Heart right ventricle (tissue), 16 donors: ENCODE results near the gene HYAL1. TPM values are rescaled to one million over a fixed set of nuclear protein-coding genes. Genes with fewer than 3 reads are reported as not detected.

Source experiments
- ATAC-seq, 8 donors: fragments of 200-7000 bp; cut with Tn5 transposase; one replicate each; pipeline ENCODE4 v1.9.1; 2020; ENCODE audit warnings: mild to moderate bottlenecking in 8 of 8, moderate library complexity in 8 of 8, moderate number of reproducible peaks in 1 of 8
- DNase-seq, 2 donors: peaks; one replicate each; pipeline ENCODE4 v3.0.0-alpha.2; 2020
- H3K27ac ChIP-seq, 10 donors: fragments of 200-600 bp; sonication (generic) in 2 of 10; one replicate each; pipeline versions ENCODE4 v1.5.0 to v1.8.0; 2020 to 2022; ENCODE audit warnings: mild to moderate bottlenecking in 3 of 10
- H3K27me3 ChIP-seq, 7 donors: fragments of 200-600 bp; one replicate each; pipeline ENCODE4 v1.8.0; 2021 to 2022; ENCODE audit warnings: mild to moderate bottlenecking in 2 of 7
- H3K36me3 ChIP-seq, 9 donors: fragments of 200-600 bp; sonication (generic) in 1 of 9; one replicate each; pipeline versions ENCODE4 v1.5.0 to v1.8.0; 2020 to 2022; ENCODE audit warnings: mild to moderate bottlenecking in 2 of 9
- H3K4me1 ChIP-seq, 9 donors: fragments of 200-600 bp; sonication (generic) in 1 of 9; one replicate each; pipeline versions ENCODE4 v1.5.0 to v1.8.0; 2020 to 2022; ENCODE audit warnings: mild to moderate bottlenecking in 4 of 9
- H3K4me3 ChIP-seq, 10 donors: fragments of 200-600 bp; sonication (generic) in 2 of 10; one replicate each; pipeline versions ENCODE4 v1.5.0 to v1.8.0; 2020 to 2022; ENCODE audit warnings: mild to moderate bottlenecking in 7 of 10, moderate library complexity in 2 of 10
- H3K9me3 ChIP-seq, 11 donors: fragments of 200-600 bp in 10 of 11; sonication (generic) in 2 of 11; one replicate each; pipeline versions ENCODE4 v1.5.0 to v1.8.0; 2013 to 2022; ENCODE audit warnings: mild to moderate bottlenecking in 2 of 11, control low read depth in 1 of 11, moderate library complexity in 1 of 11
- CTCF ChIP-seq, 9 donors: fragments of 200-600 bp; sonication (generic) in 2 of 9; IDR thresholded peaks; one replicate each; pipeline versions ENCODE4 v1.5.0 to v1.8.0; 2021 to 2022; ENCODE audit warnings: antibody characterized with exemption in 9 of 9, mild to moderate bottlenecking in 5 of 9, moderate library complexity in 1 of 9
- WGBS, 2 donors: extraction: QIAGEN DNeasy Blood & Tissue Kit; methylation state at CpG; one replicate each; pipeline ENCODE4 v1.1.7; 2013; ENCODE audit warnings: inconsistent platforms in 1 of 2; 5-methylcytosine and 5-hydroxymethylcytosine counted together
- intact Hi-C, 10 donors: fragments of 100-400 bp; cut with DNase I; formaldehyde crosslinking; loops; one replicate each; pipeline versions ENCODE4 v1.11.1 to v1.14.2; 2022
- polyA plus RNA-seq, 2 donors: library from polyadenylated mRNA; stranded (reverse); fragments of 200-250 nt; gene quantifications; one replicate each; pipeline ENCODE4 v1.2.3, GENCODE V29; 2013
- total RNA-seq, 10 donors: library from RNA; stranded (reverse); fragmentation: NEBNext Ultra II Directional in 3 of 10; extraction: Animal tissue kit (Norgen Biotek cat#: 25700) in 3 of 10; gene quantifications; one replicate each; pipeline versions ENCODE4 v1.2.1 to v1.2.4, GENCODE V29; 2021 to 2023
- donor health status: Arrhythmogenic right ventricular cardiomyopathy.
- donor health status: ischemic (EF 13 %, LVEDD 7.1; RV severe dilation, severe dysfunction).
- donor health status: healthy with polysubstance abuse.
- donor health status: DM: no; HTN: yes; CAD: no.
- donor health status: DM: no; HTN: no; CAD: no.
- donor health status: ischemic (EF 25% LVEDD 6.9; RV normal size, moderate dysfunction).
- donor health status: ischemic (EF 25% LVEDD 5.7; RV mildly dilated, moderate dysfunction).
- donor health status: healthy.
- donor health status: DM: yes; HTN: yes; CAD: no.
- donor health status: Ischemic cardiomyopathy.
- donor health status: ischemic (EF 35%, LVEDD 5.7; RV mildly dilated, moderate dysfunction).
- donor health status: nonischemic (EF 11% LVEDD 7.7; RV severe dilation, severe dysfunction).
- donor health status: DM: yes; HTN: yes; CAD: no.
- donor health status: PGD.
- donor health status: ischemic (EF 29% LVEDD 5.4; RV normal size, mild dysfunction).
- donor health status: nonischemic (EF 23%, LVEDD 6.1; RV moderate dilation, normal function).

HYAL1 gene
- total and polyA plus RNA-seq, 12 donors = 41.0 to 120 (median 66.7) TPM

GRCh38 chr3:50339485-50340146 lies 36.2 kb upstream of the HYAL1 start:
- Histone ChIP-seq H3K9me3 (no peaks in the 10 kb centered on the region), H3K36me3 (peaks cover 0 to 12% (median 0%) of the 10 kb centered on the region in 9 donors), H3K4me1 (peaks cover 11 to 66% (median 56%) of the 10 kb centered on the region in 9 donors), H3K27me3 (no peaks in the 10 kb centered on the region), H3K4me3 (peak overlapping the region in 9 of 10 donors; percentile 47 to 88 (median 64)), H3K27ac (peak overlapping the region; percentile 51 to 100 (median 96))
- intact Hi-C loops = loop anchor here in 1 of 10 donors (5.0 to 10.0 kb wide), 2 partner anchors 37 to 1095 kb away; partner anchors contain the start of gene HYAL1
- TF ChIP-seq CTCF (IDR thresholded peaks at IDR 0.05) = no peak
- ATAC-seq (no peak), DNase-seq (no peak)
- WGBS, 2 donors = 84 to 89% methylated on average over 14 of the region's 14 CpGs

GRCh38 chr3:50338965-50339364 lies 35.6 kb upstream of the HYAL1 start:
- Histone ChIP-seq H3K27ac (peak overlapping the region in 9 of 10 donors; percentile 92 to 100 (median 97)), H3K27me3 (no peaks in the 10 kb centered on the region), H3K36me3 (peaks cover 0 to 13% (median 0%) of the 10 kb centered on the region in 9 donors), H3K4me3 (peak overlapping the region in 7 of 10 donors; percentile 61 to 88 (median 73)), H3K9me3 (no peaks in the 10 kb centered on the region), H3K4me1 (peaks cover 15 to 72% (median 63%) of the 10 kb centered on the region in 9 donors)
- 64 to 76% methylated on average over 5 of the region's 5 CpGs for WGBS, 2 donors
- DNase-seq = no peak
- TF ChIP-seq CTCF (IDR thresholded peaks at IDR 0.05) = no peak
- ATAC-seq = no peak
- intact Hi-C loops = loop anchor here in 1 of 10 donors (5.0 kb wide), 1 partner anchor 37 kb away; the partner anchor contains the start of gene HYAL1

- H3K4me1 ChIP-seq = peaks cover 15 to 87% (median 76%) of the 10 kb centered on the region in 9 donors
- TF ChIP-seq CTCF (IDR thresholded peaks at IDR 0.05) = no peak
- peak; percentile 83 to 92 (median 86) for ATAC-seq
- intact Hi-C loops = loop anchor here in 1 of 10 donors (5.0 kb wide), 1 partner anchor 35 kb away; the partner anchor contains the start of gene HYAL1
- H3K9me3 ChIP-seq = no peaks in the 10 kb centered on the region
- peak overlapping the region; percentile 61 to 99 (median 78) for H3K4me3 ChIP-seq
- WGBS, 2 donors = 0% methylated on average over 79 of the region's 79 CpGs
- no peaks in the 10 kb centered on the region for H3K27me3 ChIP-seq
- DNase-seq = peak; percentile 100
- peaks cover 0 to 23% (median 4%) of the 10 kb centered on the region in 9 donors for H3K36me3 ChIP-seq
- H3K27ac ChIP-seq = peak overlapping the region; percentile 88 to 100 (median 97)
Measured at GRCh38 chr3:50337175-50337861, 33.9 kb upstream of the HYAL1 start.

- peak overlapping the region; percentile 61 to 99 (median 78) for H3K4me3 ChIP-seq
- H3K36me3 ChIP-seq = peaks cover 0 to 30% (median 11%) of the 10 kb centered on the region in 9 donors
- intact Hi-C loops = loop anchor here in 1 of 10 donors (5.0 kb wide), 1 partner anchor 34 kb away; the partner anchor contains the start of gene HYAL1
- no peaks in the 10 kb centered on the region for H3K27me3 ChIP-seq
- ATAC-seq (peak in 5 of 8 donors; percentile 1 to 16 (median 4)), DNase-seq (no peak)
- H3K27ac ChIP-seq = peak overlapping the region; percentile 88 to 100 (median 97)
- 0 to 2% methylated on average over 31 of the region's 31 CpGs for WGBS, 2 donors
- no peak for TF ChIP-seq CTCF (IDR thresholded peaks at IDR 0.05)
- no peaks in the 10 kb centered on the region for H3K9me3 ChIP-seq
- H3K4me1 ChIP-seq = peaks cover 15 to 88% (median 79%) of the 10 kb centered on the region in 9 donors
Measured at GRCh38 chr3:50336452-50337174, 33.2 kb upstream of the HYAL1 start.
